Hepatocyte (in vitro differentiated cells): ENCODE data around the gene SIL1. TPM values are rescaled to one million over a fixed set of nuclear protein-coding genes. Genes with fewer than 3 reads are reported as not detected.
"Not testable (repeated sequence)": the region's sequence is repeated elsewhere in the genome, so short reads cannot be mapped to it uniquely, and the experiment has no call there.

Source experiments
- DNase-seq: peaks from one replicate; pipeline ENCODE4 v3.0.0-alpha.2; 2016; ENCODE audit warnings: low spot score
- H2AFZ ChIP-seq: fragments of 200-600 bp; sonication (generic); 2 replicates; pipeline ENCODE4 v1.6.0; 2016; ENCODE audit warnings: antibody characterized with exemption, mild to moderate bottlenecking
- H3K27ac ChIP-seq: fragments of 200-600 bp; sonication (generic); 2 replicates; pipeline ENCODE4 v1.5.1; 2016; ENCODE audit warnings: mild to moderate bottlenecking
- H3K27me3 ChIP-seq: fragments of 200-600 bp; sonication (generic); 2 replicates; pipeline ENCODE4 v1.6.1; 2016
- H3K36me3 ChIP-seq: fragments of 200-600 bp; sonication (generic); replicated peaks from 2 replicates; pipeline ENCODE4 v1.5.1; 2016; ENCODE audit warnings: low read depth; ENCODE audit not compliant: insufficient read depth
- H3K4me1 ChIP-seq: fragments of 200-600 bp; sonication (generic); 2 replicates; pipeline ENCODE4 v1.5.1; 2016; ENCODE audit warnings: mild to moderate bottlenecking, moderate library complexity; ENCODE audit not compliant: insufficient read depth
- H3K4me2 ChIP-seq: fragments of 200-600 bp; sonication (generic); 2 replicates; pipeline ENCODE4 v1.6.0; 2016
- H3K4me3 ChIP-seq: fragments of 200-600 bp; sonication (generic); 2 replicates; pipeline ENCODE4 v1.5.1; 2016; ENCODE audit warnings: mild to moderate bottlenecking
- H3K79me2 ChIP-seq: fragments of 200-600 bp; sonication (generic); 2 replicates; pipeline ENCODE4 v1.6.0; 2017; ENCODE audit warnings: mild to moderate bottlenecking
- H3K9me2 ChIP-seq: fragments of 200-600 bp; sonication (generic); replicated peaks from 2 replicates; pipeline ENCODE4 v1.6.0; 2017; ENCODE audit warnings: mild to moderate bottlenecking; ENCODE audit not compliant: insufficient read depth
- H3K9me3 ChIP-seq: fragments of 200-600 bp; sonication (generic); 2 replicates; pipeline ENCODE4 v1.5.1; 2016; ENCODE audit warnings: low read depth, mild to moderate bottlenecking
- H4K20me1 ChIP-seq: fragments of 200-600 bp; sonication (generic); 2 replicates; pipeline ENCODE4 v1.6.0; 2016; ENCODE audit warnings: mild to moderate bottlenecking; ENCODE audit not compliant: insufficient read depth, poor library complexity, severe bottlenecking
- CTCF ChIP-seq: fragments of 200-600 bp; sonication (generic); IDR thresholded peaks from 2 replicates; pipeline ENCODE4 v1.5.1; 2016; ENCODE audit warnings: antibody characterized with exemption, mild to moderate bottlenecking; ENCODE audit not compliant: poor library complexity
- EZH2 ChIP-seq: fragments of 200-600 bp; sonication (generic); IDR thresholded peaks from 2 replicates; pipeline ENCODE4 v1.6.1; 2016; ENCODE audit warnings: antibody characterized with exemption, mild to moderate bottlenecking, borderline replicate concordance
- EZH2phosphoT487 ChIP-seq: fragments of 200-600 bp; sonication (generic); IDR thresholded peaks from one replicate; pipeline ENCODE4 v1.6.1; 2018; ENCODE audit warnings: antibody characterized with exemption, mild to moderate bottlenecking, low read depth, moderate library complexity; ENCODE audit not compliant: unreplicated experiment, severe bottlenecking
- WGBS: methylation state at CpG from one replicate; pipeline ENCODE4 v1.1.6; 2016; ENCODE audit warnings: low lambda C conversion rate; ENCODE audit errors: missing lambda C conversion rate; 5-methylcytosine and 5-hydroxymethylcytosine counted together
- polyA plus RNA-seq: library from polyadenylated mRNA; unstranded; fragments of >200 nt; fragmentation: Nextera tagmentation; extraction: Ambion mirVana; gene quantifications from 2 replicates; pipeline ENCODE4 v1.2.1, GENCODE V29; 2016
- total RNA-seq: library from RNA; depleted of rRNA; stranded (reverse); fragments of >200 nt; gene quantifications from 2 replicates; pipeline ENCODE4 v1.2.3, GENCODE V29; 2014

Gene SIL1
- total and polyA plus RNA-seq, 2 experiments from 2014 or later: 82.0 to 176 TPM

- H3K27me3 ChIP-seq: no peaks in the 10 kb centered on the region
- no peak overlapping the region for H3K4me2 ChIP-seq
- no peaks in the 10 kb centered on the region for H3K9me2 ChIP-seq
- H3K4me1 ChIP-seq: no peaks in the 10 kb centered on the region
- no peaks in the 10 kb centered on the region for H4K20me1 ChIP-seq
- H2AFZ ChIP-seq: no peak overlapping the region
- no peaks in the 10 kb centered on the region for H3K79me2 ChIP-seq
- H3K27ac ChIP-seq: no peak overlapping the region
- DNase-seq: no peak
- TF ChIP-seq EZH2phosphoT487 (no peak), CTCF (no peak), EZH2 (no peak)
- H3K9me3 ChIP-seq: no peaks in the 10 kb centered on the region
- no peaks in the 10 kb centered on the region for H3K36me3 ChIP-seq
- 74% methylated on average over 3 of the region's 3 CpGs for whole genome bisulfite sequencing
- no peak overlapping the region for H3K4me3 ChIP-seq
Measured at GRCh38 chr5:139222346-139222745, 24.2 kb upstream of the SIL1 start.

GRCh38 chr5:139218038-139218437 lies 19.9 kb upstream of the SIL1 start:
- not testable (repeated sequence) for H3K79me2 ChIP-seq, H3K9me3 ChIP-seq, H3K27me3 ChIP-seq, H3K4me1 ChIP-seq, H3K4me2 ChIP-seq, H3K9me2 ChIP-seq, H3K36me3 ChIP-seq, H3K27ac ChIP-seq, DNase-seq, H3K4me3 ChIP-seq, H4K20me1 ChIP-seq, H2AFZ ChIP-seq
- 82% methylated on average over 7 of the region's 7 CpGs for WGBS

- no peaks in the 10 kb centered on the region for H4K20me1 ChIP-seq
- H3K27ac ChIP-seq: no peak overlapping the region
- H3K4me3 ChIP-seq: no peak overlapping the region
- no peaks in the 10 kb centered on the region for H3K9me3 ChIP-seq
- no peak for DNase-seq
- no peaks in the 10 kb centered on the region for H3K79me2 ChIP-seq
- no peaks in the 10 kb centered on the region for H3K36me3 ChIP-seq
- H3K4me2 ChIP-seq: no peak overlapping the region
- H2AFZ ChIP-seq: no peak overlapping the region
- no peaks in the 10 kb centered on the region for H3K9me2 ChIP-seq
- H3K27me3 ChIP-seq: no peaks in the 10 kb centered on the region
- H3K4me1 ChIP-seq: no peaks in the 10 kb centered on the region
- TF ChIP-seq CTCF (no peak), EZH2phosphoT487 (no peak), EZH2 (no peak)
- 81% methylated on average over 15 of the region's 15 CpGs for WGBS
Measured at GRCh38 chr5:139215107-139215975, 17.2 kb upstream of the SIL1 start.

- WGBS: 95% methylated on average over 2 of the region's 2 CpGs
- no peak for DNase-seq
Measured at GRCh38 chr5:139214646-139215045, 16.5 kb upstream of the SIL1 start.

More at GRCh38 chr5:139214646-139215045, 16.5 kb upstream of the SIL1 start:
- no peak for TF ChIP-seq EZH2
- Histone ChIP-seq H3K9me3 (no peaks in the 10 kb centered on the region), H4K20me1 (no peaks in the 10 kb centered on the region), H3K27me3 (no peaks in the 10 kb centered on the region), H3K27ac (no peak overlapping the region), H3K4me3 (no peak overlapping the region), H3K79me2 (no peaks in the 10 kb centered on the region), H3K9me2 (no peaks in the 10 kb centered on the region), H2AFZ (no peak overlapping the region), H3K4me1 (no peaks in the 10 kb centered on the region), H3K36me3 (no peaks in the 10 kb centered on the region), H3K4me2 (no peak overlapping the region)
